HG02870 (cell line): Measurements from ENCODE around the gene POLR3G.
A peak's percentile ranks its signal among the peaks of the same experiment; 100 is the strongest.

ENCODE experiments used
- ATAC-seq: cut with Tn5 transposase; IDR thresholded peaks from one replicate; pipeline ENCODE4 v1.9.1; 2021; ENCODE audit warnings: mild to moderate bottlenecking, moderate library complexity; ENCODE audit not compliant: unreplicated experiment

The POLR3G gene

GRCh38 chr5:90495146-90495545, 20.5 kb downstream of the POLR3G start:
- ATAC-seq = no peak

GRCh38 chr5:90503596-90503995, 28.9 kb downstream of the POLR3G start:
- ATAC-seq = no peak

GRCh38 chr5:90504743-90505142, 30.1 kb downstream of the POLR3G start:
- ATAC-seq = no peak

DNA sequence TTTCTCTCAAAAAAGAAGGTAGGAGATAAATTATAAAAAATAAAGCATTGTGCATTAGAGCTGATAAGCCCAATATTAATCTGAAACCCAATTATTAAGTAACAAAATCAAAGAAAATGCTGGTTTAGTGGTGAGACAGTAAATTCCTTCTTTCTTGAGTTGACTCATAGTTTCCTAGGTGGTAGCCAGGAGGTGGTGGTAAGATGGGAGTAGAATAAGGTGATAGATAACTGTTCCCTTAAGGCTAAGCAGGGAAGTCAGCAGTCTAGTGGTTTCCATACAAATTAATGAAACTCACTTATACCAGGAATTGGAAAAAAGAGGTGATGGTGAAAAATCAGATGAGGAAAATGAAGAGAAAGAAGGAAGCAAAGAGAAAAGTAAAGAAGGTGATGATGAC, 31.6 kb downstream of the POLR3G start:
- no peak for ATAC-seq

GRCh38 chr5:90510438-90510837, 35.8 kb downstream of the POLR3G start:
- no peak for ATAC-seq

DNA sequence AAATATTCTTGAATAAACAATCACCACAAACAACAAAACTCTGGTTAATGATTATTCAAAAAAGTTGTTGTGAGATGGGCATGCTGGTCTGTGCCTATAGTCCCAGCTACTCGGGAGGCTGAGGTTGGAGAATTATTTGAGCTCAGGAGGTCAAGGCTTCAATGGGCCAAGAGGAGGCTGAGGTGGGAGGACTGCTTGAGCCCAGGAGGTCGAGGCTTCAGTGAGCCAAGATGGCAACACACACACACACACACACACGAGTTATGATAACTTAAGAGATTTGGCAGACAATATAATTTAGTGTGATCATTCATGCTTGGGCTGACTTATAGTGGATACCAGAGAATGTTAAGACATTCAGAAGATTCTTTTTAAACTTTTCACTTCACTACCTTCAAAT, 39.9 kb downstream of the POLR3G start:
- ATAC-seq = no peak

DNA sequence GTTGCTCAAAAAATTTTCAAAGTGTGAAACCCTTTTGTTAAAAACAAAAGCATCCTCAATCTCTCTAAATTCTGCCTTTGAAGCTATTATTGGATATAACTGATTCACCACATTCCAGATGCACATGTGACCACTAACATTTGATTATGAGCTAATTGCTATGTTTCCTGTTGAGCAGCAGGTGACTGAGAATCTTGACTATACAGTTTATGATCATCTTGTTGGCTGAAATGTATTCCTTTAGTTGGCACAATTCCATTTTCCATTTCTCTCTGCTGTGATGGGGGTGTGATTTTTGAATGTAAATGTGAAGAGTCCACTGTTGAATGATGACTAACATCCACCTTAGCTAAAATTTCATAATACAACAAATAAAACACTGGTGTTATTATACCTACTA, 44.0 kb downstream of the POLR3G start:
- no peak for ATAC-seq

DNA sequence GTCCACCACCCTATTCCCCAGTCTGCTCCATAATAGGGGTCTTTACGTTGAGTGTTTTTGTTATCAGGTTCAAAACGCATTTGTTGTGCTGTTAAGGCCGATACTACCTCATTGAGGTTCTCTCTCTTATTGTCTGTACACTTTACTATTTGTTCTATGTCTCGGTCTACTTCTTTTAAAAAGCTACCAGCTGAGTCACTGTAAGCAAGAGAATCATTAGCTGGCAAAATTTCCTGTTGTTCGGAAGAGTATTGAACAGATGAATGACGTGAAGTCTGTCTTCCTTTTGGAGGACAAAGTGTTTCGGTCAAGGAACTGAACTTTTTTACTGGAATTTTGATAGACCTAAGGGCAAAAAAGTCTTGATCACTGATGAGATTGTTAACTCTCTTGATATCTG, 44.4 kb downstream of the POLR3G start:
- ATAC-seq = no peak

DNA sequence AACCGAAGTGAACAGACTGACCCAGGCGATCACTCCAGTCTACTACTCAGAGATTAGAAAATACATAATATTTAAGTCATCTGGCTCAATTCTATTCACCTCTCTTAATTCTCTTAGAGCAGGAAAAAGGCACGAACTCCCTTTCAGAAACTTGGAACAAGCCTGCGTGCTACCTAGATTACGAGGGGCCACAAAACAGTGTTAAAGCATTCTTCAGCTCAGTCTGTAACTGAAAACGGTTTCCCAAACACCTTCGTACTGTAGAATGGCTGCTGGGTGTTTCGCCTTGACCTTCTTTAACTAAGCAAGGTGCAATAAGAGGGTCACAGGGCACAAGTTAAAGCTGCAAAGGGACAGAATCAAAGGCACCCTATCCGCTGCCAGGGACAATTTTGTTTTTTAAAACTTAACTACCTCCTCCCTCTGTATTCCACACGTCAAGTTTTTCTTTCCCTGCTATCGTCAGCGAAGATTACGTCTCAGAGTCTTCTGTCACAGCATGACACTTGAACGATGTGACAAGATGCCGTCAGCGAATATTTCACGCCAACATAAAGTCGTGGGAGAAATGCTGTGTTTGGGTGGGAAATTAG, 54.0 kb downstream of the POLR3G start:
- ATAC-seq = peak; percentile 0

DNA sequence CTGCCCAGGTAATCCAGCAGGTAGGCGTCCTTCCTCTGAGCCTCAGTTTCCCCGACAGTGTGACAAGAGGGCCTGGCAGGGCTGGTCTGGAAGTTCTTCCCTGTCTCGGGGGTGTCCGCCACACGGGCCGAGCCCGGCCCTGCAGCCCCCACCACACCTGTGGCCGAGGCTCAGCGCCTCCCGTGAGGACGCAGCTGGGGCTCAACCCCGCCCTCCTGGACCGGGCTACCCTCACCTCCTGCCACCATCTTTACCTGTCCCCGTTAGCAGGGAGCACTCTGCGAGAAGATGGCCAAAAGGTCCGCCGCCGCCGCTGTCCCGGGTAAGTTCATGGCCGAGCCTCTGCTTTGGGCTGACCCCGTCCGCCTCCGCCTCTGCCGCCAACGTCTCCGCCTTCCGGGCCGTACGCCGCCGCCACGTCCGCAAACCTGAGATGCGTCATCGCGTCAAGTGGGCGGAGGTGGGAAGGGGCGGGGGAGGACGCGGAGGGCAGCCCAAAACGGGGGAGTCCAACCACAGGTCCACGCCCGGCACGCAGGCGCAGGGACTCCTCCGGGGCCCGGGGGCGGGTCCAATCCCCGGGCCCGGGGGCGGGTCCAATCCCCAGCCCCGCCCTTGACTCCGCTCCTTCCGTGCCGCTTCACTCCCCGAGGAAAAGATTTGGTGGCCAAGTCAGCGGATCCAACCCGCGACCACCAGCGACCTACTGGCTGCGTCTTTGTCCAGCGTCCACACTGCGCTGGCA, 54.7 kb downstream of the POLR3G start, which contains the start of gene LYSMD3:
LYSMD3 (minus strand) TSS at position 391 of the 745 bp plus-strand sequence. CDS start 4,295 bp downstream, outside the sequence.
- peak; percentile 86 for ATAC-seq

- ATAC-seq = peak; percentile 50
These were observed 55.4 kb downstream of the POLR3G start for GRCh38 chr5:90529939-90530677.

DNA sequence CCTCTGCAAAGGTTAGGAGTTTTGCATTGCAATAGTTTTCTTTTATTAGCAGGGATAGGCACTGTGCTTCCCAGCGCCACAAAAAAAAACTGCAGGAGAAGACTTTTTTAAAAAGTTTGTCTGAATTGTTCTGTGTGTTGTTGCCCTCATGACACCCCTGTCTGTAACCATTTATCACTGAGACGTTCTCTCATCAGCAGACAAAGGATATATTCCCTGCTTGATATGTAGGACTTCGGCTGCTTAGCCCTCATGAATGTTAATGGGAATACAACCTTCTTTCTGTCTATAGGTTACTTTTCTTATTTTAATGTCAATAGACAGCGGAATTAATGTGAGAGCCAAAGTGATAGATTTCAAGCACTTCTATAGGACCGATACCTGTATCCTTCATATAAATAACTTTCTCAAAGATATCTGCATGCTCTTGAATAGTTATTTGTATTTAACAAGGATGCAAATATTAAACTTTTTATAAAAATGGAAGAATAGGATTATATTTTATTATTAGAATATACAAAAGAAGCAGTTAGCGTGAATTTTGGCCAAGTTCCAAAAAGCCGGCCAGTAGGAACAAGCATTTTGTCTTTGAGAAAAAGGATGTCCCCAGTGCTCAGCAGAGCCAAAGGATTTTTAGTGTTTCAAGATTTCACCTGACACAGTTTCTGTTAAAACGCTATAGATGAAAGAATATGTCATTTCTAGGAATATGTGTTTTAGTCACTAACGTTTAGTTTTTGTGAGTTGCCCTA, 56.2 kb downstream of the POLR3G start:
- no peak for ATAC-seq

DNA sequence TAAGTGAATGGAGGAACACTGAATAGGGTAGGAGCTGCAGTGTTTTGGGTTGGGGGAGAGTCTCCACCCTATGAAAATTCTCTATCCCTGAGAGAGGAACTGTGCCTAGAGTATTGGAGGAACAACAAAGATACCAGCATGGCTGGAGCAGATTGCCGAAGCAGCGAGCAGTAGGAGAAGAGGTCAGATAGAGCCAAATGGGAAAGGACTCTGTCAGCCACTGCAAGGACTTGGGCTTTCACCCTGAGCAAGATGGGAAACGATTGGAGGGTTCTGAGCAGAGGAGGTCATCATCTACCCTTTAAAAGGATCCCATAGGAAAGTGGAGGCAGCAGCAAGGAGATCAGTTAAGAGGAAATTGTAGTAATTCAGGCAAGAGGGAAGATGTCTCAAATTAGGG, 59.1 kb downstream of the POLR3G start:
- ATAC-seq = no peak

DNA sequence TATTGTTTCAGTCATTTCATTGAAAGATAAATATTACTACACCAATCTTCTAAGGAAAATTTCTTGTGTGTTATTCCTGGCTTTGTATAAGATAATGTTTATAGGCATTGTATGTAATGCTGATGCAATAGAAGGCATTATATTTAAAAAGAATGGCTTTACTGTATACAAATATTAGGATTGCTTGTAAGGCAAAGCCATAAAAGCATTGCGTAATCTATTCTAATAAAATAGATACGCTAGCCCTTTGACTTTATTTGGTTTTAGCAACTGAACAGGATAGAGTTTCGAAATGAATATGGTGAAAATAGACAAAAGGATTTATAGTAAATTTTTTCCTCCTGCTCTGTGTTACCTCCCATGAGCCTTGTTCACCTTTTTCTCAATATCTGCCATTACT, 60.3 kb downstream of the POLR3G start:
- ATAC-seq = no peak

GRCh38 chr5:90542827-90543519, 68.3 kb downstream of the POLR3G start:
- ATAC-seq = no peak

GRCh38 chr5:90545511-90545910, 70.8 kb downstream of the POLR3G start:
- no peak for ATAC-seq

DNA sequence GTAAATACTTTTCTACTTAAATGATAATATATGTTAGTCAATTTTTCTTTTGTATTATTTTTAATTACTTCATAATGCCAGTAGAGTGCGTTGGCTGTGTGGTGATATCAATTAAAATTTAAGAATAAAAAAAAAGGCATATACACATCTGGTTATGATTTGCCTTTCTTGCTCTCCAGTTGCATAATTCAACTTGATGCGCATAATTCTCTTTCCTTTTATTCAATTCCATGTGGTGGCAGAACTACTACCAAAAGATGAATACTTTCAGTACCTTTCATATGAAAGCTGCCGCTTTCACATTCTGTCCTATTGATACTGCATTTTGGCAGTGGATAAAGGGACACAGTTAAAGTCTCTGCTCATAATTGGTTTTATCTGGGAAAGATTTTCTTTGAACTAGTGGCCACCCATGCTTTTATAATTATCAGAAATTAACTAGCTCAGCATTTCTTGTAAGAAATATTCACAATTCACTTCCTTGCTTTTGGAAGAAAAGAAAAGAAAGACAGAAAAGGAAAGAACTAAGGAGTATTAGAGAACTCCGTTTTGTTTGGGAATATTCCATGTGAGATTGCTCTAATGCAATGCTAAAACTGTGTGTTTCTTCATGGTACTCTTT, 71.7 kb downstream of the POLR3G start:
- no peak for ATAC-seq

GRCh38 chr5:90547072-90547536, 72.4 kb downstream of the POLR3G start:
- no peak for ATAC-seq

DNA sequence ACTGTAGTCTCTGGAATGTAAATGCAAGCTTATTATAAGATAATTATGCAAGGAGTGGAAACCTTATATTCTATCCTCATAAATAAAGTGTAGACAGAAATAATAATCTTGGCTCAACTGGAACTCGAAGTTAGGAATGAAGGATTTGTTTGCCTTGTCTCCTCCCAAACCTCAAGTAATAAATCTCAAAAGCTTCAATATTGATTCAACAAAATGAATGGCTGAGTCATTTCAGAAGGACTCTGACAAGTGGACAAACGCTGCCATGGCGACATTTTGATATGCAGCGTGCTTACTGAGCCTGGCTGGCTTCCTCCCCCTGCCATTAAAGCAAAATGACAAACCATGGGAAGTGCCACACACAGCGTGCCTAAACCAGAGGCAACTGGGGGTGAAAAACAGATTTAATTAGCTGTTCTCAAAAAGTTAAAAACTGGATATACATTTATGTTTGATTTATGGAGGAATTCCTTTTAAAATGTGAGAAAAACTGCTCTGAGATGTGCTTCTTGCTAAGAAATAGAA, 73.5 kb downstream of the POLR3G start:
- no peak for ATAC-seq

DNA sequence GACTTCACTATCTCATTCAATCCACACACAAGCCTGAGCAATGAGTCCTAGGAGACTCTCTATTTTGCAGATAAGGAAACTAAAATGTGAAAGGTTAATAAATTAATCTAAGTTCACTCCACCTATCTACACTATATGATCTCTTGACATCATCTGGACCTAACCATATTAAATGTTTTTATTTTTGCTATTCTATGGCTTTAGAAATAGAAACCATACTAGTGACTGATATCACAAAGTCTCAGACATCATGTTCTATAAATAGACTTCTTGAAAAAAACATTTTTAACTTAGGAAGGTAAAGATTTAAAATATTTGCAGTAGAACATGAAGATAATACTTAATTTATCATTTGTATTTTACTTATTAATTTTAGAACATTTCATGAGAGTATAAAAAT, 74.6 kb downstream of the POLR3G start:
- no peak for ATAC-seq
